Measurements from ENCODE around the gene DGLUCY.

DNA sequence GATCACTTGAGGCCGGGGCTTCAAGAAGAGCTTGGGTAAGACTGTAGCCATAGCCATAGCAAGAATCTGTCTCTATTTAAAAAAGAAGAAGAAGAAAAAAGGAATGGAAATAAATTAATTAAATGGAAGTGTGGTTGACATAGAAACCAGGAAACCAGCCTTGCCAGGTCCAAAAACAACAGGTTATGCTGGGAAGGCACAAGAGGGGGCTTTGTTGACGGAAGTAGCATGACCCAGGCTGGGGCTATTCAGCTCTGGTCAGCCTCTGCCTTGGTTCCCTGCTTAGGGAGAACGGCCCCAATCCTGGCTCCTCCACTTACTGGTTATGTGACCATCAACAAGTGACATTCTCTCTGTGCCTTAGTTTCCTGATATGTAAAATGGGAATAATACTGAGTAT, 145.0 kb downstream of the DGLUCY start:
- TF ChIP-seq, protein P1, sequence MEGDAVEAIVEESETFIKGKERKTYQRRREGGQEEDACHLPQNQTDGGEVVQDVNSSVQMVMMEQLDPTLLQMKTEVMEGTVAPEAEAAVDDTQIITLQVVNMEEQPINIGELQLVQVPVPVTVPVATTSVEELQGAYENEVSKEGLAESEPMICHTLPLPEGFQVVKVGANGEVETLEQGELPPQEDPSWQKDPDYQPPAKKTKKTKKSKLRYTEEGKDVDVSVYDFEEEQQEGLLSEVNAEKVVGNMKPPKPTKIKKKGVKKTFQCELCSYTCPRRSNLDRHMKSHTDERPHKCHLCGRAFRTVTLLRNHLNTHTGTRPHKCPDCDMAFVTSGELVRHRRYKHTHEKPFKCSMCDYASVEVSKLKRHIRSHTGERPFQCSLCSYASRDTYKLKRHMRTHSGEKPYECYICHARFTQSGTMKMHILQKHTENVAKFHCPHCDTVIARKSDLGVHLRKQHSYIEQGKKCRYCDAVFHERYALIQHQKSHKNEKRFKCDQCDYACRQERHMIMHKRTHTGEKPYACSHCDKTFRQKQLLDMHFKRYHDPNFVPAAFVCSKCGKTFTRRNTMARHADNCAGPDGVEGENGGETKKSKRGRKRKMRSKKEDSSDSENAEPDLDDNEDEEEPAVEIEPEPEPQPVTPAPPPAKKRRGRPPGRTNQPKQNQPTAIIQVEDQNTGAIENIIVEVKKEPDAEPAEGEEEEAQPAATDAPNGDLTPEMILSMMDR (IDR thresholded peaks at IDR 0.05), result no peak
- TF ChIP-seq EP300 (IDR thresholded peaks at IDR 0.05), result no peak

Data from ovary (tissue), 3 donors.